Stimulated activated CD4-positive, alpha-beta T cell treated with anti-CD3 and anti-CD28 coated beads, Interleukin-4, amount 100 ng/mL, for 4 hours (primary cell): ENCODE measurements around the gene HOXD12.

Experiments used
- DNase-seq, 2 experiments: peaks; one replicate each; pipeline ENCODE4 v3.0.0-alpha.2; 2020

The HOXD12 gene

GRCh38 chr2:176122683-176123410 is 23.3 kb downstream of the HOXD12 start, which contains the start of gene HOXD9:
Gene HOXD9 (plus strand): TSS chr2:176122719. CDS start chr2:176122769, 50 bp downstream.
- DNase-seq = no peak

GRCh38 chr2:176123411-176124109 is 24.0 kb downstream of the HOXD12 start:
- no peak for DNase-seq

DNA sequence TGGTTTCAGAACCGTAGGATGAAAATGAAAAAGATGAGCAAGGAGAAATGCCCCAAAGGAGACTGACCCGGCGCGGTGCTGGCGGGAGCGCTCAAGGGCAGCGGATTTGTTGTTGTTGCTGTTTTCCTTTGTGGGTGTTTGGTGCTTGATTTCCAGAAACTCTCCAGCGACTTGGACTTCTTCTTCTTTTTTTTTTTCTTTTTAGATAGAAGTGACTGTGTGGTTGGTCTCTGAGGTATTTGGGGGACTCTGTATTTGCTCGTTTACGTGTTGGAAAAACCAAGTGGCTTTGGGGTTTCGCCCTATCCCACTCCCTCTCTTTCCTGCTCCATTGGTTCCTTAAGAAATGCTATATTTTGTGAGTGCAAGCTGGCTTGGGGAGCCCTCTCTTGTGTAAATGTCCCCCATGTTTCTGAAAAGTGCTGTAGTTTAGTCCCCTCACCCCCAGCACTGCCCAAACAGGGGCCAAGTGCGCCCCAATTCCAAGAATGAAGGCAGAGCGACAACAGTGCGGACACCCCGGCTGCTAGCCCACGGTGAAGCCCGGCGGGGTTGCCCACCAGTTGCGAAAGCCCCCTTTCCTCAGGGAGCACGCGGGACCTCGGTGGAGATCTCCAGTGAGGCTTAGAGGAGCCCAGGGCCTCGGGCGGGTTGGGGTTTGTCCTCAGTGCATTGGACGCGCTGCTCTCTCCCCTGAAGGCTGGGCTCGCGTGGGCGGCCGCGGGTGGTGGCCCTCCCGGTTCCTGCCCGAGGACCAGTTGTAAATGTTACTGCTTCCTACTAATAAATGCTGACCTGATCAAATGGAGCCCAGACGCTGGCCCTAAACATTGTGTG is 24.7 kb downstream of the HOXD12 start:
- no peak for DNase-seq

GRCh38 chr2:176124947-176125771 is 25.6 kb downstream of the HOXD12 start:
- DNase-seq = no peak

- DNase-seq = no peak
Measured at GRCh38 chr2:176125772-176126054, 26.1 kb downstream of the HOXD12 start.

- DNase-seq = peak; percentile 44 to 71
Measured at GRCh38 chr2:176126929-176127773, 27.6 kb downstream of the HOXD12 start.

- no peak for DNase-seq
Measured at GRCh38 chr2:176127774-176128072, 28.1 kb downstream of the HOXD12 start.

- DNase-seq = no peak
Measured at GRCh38 chr2:176128172-176128981, 28.8 kb downstream of the HOXD12 start.

GRCh38 chr2:176128982-176129796 is 29.6 kb downstream of the HOXD12 start, which contains the start of gene HOXD8:
Gene HOXD8 (plus strand): TSS chr2:176129705. CDS start chr2:176130367, 662 bp downstream.
- no peak for DNase-seq

DNA sequence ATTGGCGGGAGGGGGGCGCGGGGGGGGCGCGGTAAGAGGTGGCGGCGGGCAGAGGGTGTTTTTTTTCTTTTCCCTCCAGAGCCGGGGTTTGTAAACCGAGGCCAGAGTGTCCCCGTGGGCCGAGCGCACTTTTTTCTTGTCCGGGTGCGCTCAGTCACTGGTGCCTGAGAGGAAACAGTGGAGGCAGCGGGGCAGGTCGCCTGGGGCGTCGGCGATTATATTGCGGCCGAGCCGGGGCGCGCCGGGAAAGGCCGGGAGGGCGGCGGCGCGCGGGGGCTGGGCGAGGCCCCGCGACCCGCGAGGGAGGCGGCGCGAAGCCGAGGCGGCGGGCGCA is 30.2 kb downstream of the HOXD12 start:
- DNase-seq = no peak

- peak in 1 of 2 experiments; percentile 20 for DNase-seq
Measured at GRCh38 chr2:176130147-176130956, 30.8 kb downstream of the HOXD12 start.

DNA sequence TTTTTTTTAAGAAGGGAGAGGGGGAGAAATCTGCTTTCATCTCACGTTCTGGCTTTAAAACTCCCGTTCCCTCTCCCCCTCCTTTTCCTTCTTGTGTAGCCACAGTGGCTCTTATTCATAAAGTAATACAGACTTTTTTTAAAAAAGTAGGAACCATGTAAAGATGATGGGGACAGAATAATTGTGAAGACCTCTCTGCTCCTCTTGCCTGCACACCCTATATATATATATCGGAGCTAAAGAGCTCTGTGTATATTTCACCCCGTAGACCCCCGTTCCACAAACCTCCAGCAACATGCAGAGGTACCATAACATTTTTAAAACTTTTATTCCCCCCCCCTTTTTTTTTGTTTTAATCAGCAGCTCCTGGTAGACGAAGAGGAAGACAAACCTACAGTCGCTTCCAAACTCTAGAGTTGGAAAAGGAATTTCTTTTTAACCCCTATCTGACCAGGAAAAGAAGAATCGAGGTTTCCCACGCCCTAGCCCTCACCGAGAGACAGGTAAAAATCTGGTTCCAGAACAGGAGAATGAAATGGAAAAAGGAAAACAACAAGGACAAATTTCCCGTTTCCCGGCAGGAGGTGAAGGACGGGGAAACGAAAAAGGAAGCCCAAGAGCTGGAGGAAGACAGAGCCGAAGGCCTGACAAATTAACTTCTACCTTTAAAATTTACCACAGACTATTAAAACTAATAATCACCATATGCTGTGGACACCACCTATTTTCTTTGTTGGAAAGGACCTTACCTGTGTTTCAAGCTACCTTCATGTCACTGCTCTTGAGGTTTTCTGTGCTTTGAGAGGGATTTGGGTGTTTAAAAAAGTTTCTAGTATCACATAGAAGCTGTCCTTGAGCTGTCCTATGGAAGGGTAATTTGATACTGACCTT is 31.6 kb downstream of the HOXD12 start:
- DNase-seq = no peak

DNA sequence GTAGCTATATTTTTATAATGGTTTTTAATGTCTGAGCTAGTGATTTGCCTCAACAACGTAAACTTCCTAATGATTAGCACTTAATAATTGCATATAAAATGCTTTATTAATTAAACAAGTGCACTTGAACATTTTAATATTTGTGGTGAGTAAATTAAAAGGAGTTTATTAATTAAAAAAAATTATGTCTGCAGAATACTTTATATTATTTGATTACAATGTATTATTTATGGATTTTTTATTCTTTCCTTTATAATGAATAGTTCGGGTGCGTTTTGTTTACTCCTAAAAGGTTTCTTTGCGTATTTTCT is 32.2 kb downstream of the HOXD12 start:
- no peak for DNase-seq

DNA sequence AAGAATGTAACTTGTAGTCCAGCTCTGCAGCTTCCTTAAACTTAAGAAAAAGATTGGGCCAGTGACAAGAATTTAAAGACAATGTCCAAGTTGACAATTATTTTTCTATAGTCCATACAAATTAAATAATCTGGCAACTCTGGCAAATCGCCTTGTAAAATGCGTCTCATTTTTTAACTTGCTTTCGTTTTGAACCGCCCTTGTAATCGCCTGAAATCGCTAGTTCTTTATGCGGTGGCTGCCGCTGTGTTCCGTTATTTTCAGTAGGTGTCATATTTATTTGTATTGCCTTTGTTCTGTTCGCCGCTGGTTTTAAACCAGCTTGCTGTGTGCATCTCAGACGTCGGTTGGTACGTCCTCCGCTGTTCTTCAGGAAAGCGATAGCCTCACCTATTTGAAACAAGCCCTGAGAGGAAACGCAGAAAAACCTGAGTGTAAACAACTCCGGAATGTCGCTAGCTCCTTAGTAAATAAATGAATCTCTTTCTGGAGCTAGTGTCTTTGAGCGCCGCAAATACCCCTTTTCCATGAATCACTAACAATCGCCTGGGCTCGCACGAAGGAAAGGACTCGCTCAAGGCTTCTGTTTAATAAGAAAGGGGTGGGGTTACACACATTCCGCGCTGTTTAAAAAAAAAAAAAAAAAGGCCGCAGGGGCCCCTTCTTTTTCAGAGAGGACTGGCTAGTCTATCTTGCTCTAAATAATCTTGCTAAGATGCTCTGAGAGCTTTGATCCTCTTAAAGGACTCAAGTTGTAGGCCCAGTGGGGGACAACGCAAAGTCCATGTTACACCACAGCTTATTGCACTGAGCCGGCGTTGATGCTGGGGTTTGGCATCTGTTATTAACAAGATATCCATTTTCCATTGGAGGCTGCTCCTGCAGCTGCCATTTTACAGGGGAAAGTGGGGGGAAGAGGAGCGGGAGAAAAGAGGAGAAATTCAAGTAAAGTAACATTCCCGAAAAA is 32.9 kb downstream of the HOXD12 start:
- no peak for DNase-seq

DNA sequence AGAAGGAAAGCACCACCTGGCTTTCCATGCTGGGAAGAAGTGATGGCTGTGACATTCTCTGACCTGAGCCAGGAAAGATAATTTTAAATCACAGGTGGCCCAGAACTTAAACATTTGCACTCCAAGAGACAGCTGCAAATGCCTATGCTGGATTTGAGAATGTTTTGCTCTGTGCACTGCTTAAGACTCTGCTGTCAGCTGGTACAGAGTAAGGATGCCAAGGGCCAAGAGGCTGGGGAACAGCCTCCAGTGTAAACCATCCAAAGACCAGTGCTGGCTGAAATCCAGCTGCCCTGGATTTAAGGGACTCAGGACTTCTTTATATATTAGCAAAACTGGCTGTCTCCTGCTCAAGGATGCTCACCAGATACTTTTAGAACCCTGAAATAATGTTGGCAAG is 33.8 kb downstream of the HOXD12 start:
- no peak for DNase-seq

DNA sequence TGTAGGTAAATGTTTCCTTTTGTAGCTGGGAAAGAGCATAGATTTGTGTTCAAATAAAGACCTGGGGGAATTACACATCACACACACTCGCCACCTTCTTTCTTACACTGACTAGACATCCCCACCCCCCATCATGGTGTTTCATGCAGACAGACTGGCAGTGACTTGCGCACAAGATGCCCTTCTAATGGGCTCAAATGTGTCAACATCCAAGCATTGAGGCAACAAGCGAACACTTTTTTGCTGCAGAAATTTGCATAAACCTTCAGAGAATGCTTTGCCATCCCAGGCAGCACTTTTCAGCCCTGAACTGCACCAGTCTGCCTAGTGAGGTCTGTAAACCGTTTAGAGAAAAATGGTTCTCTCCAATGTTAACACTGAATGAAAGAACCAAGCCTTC is 34.4 kb downstream of the HOXD12 start:
- no peak for DNase-seq

- DNase-seq = no peak
Measured at GRCh38 chr2:176135035-176135440, 35.4 kb downstream of the HOXD12 start.
